ENCODE data around the gene URB2.
"Not testable (repeated sequence)": the region's sequence is repeated elsewhere in the genome, so short reads cannot be mapped to it uniquely, and the experiment has no call there.

The URB2 gene

DNA sequence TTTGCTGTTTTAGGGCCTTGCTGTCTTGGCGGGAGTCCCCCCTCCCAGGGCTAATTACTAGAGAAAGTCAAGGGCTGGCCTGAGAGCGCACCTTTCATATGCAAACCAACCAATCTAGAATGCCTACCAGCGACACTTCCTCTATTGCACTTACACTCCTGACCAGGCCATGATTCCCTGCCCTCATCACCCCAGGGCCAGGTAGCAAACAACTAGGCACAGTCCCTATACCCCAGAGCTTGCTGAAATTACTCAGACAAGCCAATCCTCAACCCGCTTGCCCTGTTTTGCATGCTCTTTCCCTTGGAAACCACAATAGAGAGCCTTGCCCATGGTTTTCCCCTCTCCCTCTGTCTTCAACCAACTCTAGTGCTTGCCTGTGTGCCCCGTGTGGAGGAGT, 70.3 kb downstream of the URB2 start:
- no peak for DNase-seq

GRCh38 chr1:229699613-229700267, 73.7 kb downstream of the URB2 start:
- no peak for DNase-seq

- no peak for DNase-seq
Observed at GRCh38 chr1:229704157-229704556, 78.1 kb downstream of the URB2 start.

- DNase-seq: not testable (repeated sequence)
Observed at GRCh38 chr1:229705152-229705551, 79.1 kb downstream of the URB2 start.

DNA sequence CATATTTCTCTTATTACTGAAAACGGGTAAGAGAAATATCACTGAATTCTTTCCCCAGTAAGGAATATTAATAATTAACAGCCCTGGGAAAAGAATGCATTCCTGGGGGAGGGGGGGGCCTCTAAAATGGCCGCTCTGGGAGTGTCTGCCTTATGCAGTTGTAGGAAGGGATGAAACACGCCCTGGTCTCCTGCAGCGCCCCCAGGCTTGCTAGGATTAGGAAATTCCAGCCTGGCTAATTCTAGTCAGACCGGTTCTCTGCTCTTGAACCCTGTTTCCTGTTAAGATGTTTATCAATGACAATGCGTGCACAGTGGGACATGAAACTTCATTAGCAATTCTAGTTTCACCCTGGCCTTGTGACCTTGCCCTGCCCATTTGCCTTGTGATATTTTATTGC, 81.1 kb downstream of the URB2 start:
- not testable (repeated sequence) for DNase-seq

DNA sequence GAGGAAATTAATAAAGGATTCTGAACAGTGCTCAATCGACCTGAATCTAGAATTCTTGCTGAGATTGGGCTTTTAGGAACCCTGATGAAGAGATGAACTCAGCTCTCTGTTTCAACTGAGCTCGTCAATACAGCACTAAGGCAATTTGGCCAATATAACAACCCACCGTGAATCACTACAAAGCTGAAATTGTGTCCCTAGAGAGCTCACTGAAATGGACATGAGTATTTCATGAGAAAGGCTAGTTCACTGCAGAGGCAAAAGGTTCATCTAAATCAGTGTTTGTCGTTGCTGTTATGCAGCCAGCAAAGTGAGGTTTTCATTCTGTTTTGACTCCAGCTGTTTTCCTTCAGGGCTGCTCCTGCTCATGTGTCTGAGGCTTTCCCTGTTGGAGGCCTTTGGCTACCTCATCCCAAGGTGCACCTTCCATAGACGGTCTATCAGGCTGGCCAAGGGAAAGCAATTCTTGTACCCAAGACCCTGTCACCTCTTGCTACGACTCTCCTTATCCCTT, 83.5 kb downstream of the URB2 start:
- no peak for DNase-seq

Measured in NCI-H1092 (cell line).